ENCODE measurements around the gene ARHGAP31.

Gene ARHGAP31

GRCh38 chr3:119396870-119397269 lies 102.7 kb downstream of the ARHGAP31 start:
- DNase-seq = no peak

DNA sequence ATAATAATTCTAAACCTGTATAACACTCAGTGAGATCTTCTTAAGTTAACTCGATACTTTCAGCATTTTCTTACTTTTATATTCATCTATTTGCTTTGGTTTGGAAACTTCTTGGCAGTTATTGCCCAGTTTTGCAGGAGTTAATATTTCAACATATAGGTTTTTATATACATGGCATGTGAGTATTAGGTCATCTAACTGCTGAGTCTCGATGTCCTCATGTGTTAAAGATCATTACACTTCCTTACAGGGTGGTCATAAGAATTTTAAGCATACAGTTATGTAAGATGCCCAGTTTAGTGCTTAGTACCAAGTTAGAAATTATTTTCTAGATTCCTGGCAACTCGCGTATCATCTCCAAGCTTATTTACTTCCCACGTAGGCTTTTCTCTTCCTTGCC lies 106.3 kb downstream of the ARHGAP31 start:
- DNase-seq = no peak

- no peak for DNase-seq
These were observed 106.9 kb downstream of the ARHGAP31 start for GRCh38 chr3:119401069-119401468.

DNA sequence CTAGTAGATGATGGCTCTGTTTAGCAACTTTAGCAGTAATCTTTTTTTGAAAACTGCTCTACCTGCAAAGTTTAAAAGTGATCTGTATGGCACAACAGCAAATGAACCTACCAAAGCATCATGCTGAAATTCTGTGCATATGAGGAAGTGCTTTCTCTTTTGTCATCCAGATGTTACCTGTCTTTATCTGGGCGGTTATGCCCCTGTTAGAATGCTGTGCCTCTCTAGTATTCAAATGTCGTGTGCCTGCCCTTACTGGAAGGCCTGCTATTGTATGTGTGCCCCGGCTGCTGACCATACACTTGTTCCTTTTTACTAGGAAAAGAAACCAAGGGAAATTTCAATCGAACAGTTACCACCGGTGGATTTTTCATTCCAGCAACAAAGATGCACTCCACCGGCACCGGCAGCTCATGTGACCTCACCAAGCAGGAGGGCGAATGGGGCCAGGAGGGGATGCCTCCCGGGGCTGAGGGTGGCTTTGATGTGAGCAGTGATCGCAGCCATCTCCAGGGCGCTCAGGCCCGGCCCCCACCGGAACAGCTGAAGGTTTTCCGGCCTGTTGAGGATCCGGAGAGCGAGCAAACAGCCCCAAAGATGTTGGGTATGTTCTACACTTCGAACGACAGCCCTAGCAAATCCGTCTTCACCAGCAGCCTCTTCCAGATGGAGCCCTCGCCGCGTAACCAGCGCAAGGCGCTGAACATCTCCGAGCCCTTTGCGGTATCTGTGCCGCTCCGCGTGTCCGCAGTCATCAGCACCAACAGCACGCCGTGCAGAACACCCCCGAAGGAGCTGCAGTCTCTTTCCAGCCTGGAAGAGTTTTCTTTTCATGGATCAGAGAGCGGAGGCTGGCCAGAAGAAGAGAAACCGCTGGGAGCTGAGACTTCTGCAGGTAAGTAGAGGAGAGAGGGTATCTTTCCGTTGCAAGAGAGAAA lies 107.6 kb downstream of the ARHGAP31 start:
- no peak for DNase-seq

GRCh38 chr3:119402791-119403190 lies 108.6 kb downstream of the ARHGAP31 start:
- no peak for DNase-seq

DNA sequence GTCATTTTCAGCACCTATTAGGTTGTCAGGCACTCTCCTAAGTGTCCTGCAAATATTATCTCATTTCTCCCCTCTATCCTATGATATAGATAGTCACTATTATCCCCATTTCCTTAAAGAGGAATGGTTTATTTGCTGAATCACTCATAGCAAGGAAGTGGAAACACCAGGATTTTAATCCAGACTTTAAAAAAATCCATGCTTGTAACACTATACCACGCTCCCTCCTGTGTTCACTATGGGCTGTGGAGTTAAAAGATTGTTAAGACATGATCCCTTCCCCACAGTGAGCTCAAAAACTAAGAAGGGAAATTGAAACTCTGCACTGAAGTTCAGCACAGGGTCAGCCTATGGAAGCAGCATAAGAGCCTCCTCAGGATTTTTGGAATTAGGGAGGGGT lies 109.0 kb downstream of the ARHGAP31 start:
- no peak for DNase-seq

GRCh38 chr3:119405315-119405714 lies 111.1 kb downstream of the ARHGAP31 start:
- no peak for DNase-seq

GRCh38 chr3:119408243-119408950 lies 114.2 kb downstream of the ARHGAP31 start:
- DNase-seq = no peak

DNA sequence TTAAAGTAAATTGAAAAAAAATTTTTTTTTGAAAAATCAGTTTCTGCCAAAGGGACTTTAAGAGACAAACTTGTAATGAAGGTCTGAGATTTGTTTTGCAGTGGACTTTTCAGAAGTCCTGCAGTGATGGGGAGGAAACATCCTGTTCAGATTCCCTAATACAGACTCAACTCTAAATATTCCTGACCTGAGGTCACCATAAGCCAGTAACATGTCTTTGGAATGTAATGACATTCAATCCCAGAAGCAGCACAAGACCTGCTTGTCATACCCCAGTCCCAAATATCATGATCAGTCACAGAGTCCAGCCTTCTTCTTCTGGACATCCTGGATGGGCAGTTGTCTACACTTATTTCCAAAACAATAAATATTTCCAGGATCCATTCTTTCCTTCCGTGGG lies 115.7 kb downstream of the ARHGAP31 start:
- DNase-seq = no peak

DNA sequence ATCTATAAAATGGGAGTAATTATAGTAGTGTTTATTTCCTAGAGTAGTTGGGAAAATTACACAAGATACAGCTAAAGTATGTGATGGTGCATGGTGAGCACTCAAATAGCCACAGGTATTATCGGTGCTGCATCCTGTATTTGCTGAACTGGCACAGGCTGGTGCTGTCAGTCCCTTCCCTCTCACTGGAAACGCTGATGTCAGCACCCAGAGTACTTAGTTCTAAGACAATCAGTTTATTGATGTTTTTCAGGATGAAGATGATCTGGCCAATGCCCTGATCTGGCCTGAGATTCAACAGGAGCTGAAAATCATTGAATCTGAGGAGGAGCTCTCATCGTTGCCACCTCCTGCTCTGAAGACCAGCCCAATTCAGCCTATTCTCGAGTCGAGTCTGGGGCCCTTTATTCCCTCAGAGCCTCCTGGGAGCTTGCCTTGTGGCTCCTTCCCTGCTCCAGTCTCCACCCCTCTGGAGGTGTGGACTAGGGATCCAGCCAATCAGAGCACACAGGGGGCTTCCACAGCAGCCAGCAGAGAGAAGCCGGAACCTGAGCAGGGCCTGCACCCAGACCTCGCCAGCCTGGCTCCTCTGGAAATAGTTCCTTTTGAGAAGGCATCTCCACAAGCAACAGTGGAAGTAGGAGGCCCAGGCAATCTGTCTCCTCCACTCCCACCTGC lies 119.6 kb downstream of the ARHGAP31 start:
- no peak for DNase-seq

GRCh38 chr3:119416873-119417272 lies 122.7 kb downstream of the ARHGAP31 start:
- DNase-seq = no peak

DNA sequence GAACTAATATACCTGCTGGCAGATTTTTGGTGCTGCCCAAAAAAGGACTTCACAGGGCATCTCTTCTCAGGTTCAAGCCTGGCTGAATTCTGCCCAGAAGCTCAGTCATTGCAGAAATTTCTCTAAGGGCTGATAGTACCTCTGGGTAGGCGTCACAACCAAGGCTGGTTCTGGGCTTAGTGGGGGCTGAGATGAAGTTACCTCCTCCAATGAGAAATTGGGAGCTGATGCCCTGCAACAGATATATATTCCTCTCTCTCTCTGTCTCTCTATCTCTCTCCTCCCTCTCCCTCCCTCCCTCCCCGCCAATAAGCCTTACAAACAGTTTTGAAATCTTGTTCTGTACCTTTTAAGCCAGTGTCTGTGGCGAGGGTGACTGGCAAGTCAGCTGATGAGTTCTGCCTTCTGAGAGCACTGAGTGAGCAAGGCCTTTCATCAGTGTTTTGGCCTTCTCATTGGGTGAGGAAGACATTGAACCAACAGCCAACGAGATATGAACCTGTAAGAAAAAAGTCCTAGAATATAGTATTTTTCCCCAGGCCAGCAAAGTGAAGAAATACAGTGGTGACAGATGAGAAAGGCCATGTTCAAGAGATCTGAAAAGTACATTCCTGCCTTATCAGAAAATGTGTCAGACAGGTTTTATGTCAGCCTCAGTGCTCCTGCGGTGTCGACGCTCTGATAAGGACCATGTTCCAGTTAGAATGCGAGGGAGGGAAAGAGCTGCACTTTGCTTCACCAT lies 123.8 kb downstream of the ARHGAP31 start:
- DNase-seq = no peak

GRCh38 chr3:119418641-119419040 lies 124.5 kb downstream of the ARHGAP31 start:
- DNase-seq = no peak

DNA sequence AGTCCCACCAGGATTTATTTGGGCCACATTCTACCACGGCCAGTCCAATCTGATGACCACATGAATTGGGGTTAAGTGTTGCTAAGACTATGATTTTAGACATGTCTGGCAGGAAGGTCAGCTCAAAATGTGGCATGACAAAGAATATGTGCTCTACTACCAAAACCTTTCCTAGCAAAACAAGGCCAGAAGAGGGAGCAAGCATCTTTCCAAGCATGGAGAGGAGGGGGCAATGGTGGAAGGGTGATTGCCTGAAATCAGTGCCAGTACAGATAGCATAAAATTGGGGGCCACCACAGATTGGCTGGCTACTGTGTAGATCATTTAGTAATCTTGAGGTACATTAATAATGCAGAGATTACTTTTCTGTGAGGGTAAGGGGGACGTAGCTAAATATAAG lies 126.0 kb downstream of the ARHGAP31 start:
- peak; percentile 25 for DNase-seq

- DNase-seq = no peak
These were observed 133.5 kb downstream of the ARHGAP31 start for GRCh38 chr3:119427669-119428068.

- no peak for DNase-seq
These were observed 134.4 kb downstream of the ARHGAP31 start for GRCh38 chr3:119428538-119428937.

DNA sequence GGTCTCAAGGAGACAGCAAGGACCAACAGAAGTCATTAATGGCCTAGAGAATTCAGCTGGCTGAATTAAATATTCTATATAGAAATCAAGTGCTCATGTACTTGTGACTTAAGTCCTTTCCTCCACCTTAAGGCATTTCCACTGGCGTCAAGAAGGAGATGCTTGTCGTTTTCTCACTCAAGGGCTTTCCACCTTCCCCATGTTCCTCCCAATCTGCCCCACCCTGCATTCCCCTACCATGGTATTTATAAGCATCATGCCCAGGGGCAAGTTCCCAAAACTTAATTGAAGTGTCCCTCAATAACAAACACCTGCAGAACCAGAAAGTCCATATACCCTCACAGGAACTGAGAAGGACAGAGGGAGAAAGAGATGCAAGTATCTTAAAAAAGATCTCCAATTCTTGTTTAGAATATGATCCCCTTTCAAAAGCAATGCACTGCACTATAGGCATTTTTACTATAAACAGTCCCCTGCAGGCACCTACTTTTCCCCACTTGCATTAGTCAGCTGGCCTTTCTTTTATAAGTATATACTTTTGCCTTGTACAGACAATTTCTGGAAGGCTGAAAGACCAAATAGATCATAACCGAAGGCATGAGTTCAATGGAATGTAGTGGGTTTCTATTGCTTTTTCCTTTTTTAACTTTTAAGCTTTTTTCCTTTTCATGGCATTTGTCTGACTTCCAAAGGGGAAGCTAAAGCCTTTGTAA lies 139.6 kb downstream of the ARHGAP31 start:
- no peak for DNase-seq

DNA sequence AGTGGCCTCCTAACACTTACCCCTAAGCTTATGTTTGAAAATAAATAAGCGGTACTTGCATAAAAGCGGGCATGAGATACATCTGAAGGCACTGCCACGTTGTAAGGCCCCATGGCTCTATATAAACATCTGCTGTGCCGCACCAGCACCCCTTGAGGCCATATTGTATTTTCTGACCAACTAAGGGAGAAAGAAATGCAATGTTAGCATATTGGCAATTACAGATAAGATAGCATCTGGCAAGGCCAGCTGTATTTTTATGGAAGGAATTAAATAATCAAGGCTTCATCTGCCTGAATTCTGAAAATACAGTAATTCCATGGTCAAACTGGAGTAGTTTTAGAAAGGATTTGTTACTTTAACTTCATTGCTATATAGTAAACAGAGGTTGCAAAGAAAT lies 140.5 kb downstream of the ARHGAP31 start:
- DNase-seq = no peak

DNA sequence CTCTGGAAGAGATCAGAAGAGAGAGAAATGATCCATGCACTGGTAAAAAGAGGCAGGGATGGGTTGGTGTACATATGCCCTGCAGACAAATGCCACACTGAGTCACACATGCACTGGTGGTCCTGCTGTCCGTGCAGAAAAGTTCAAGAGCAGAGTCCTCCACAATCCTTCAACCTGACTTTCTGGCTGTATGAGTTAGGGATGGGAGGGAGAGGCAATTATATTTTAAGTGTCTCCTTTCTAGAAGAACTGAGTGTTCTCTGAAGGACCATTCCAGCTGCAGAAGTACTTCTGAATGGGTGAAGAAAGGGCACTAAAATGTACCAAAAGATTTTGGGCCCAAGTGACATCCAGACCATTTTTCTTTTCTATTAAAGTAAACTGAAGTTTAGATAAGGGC lies 142.8 kb downstream of the ARHGAP31 start:
- no peak for DNase-seq

GRCh38 chr3:119437691-119438258 lies 143.6 kb downstream of the ARHGAP31 start:
- DNase-seq = no peak

DNA sequence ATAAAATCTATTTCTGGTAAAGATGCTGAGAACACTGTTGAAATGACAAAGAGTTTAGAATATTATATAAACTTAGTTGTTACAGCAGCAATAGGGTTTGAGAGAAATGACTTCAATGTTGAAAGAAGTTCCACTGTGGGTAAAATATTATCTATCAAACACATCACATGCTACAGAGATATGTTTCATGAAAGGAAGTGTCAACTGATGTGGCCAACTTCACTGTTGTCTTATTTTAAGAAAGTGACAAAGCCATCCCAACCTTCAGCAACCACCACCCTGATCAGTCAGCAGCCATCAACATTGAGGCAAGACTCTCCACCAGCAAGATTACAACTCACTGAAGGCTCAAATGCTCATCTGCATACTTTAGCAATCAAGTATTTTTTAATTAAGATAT lies 149.0 kb downstream of the ARHGAP31 start:
- DNase-seq = no peak

DNA sequence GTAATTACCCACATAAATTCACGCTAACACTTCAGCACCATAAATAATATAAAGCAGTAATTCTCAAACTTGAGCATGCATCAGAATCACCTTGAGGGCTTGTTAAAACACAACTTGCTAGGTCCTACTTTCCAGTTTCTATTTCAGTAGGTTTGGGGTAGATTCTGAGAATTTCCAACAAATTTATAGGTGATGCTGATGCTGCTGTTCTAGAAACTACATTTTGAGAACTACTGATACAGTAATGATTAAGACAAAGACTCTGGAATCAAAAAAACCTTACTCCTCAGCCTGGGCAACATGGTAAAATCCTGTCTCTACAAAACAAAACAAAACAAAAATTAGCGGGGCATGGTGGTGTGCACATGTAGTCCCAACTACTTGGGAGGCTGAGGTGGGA lies 150.4 kb downstream of the ARHGAP31 start:
- no peak for DNase-seq
